K562 (cell line): ENCODE measurements around the gene MRPS15.

Experiments
- DPF2 ChIP-seq: fragments of 450-650 bp; IDR thresholded peaks from 2 replicates; pipeline ENCODE4 v1.6.1; 2016
- EP300 ChIP-seq: IDR thresholded peaks from 2 replicates; pipeline ENCODE4 v1.6.1; 2012; ENCODE audit warnings: low read length, improper control_type of control experiment
- EZH2 ChIP-seq: IDR thresholded peaks from 2 replicates; pipeline ENCODE4 v1.6.1; 2012; ENCODE audit warnings: low read depth, mild to moderate bottlenecking, inconsistent platforms, low read length, borderline replicate concordance
- FOXM1 ChIP-seq, 2 experiments: fragments of 450-650 bp in 1 of 2; sonication (generic) in 1 of 2; formaldehyde crosslinking in 1 of 2; IDR thresholded peaks; 2 replicates each; pipeline versions ENCODE4 v1.6.1 to v1.9.0; 2017 to 2022; ENCODE audit warnings: low read depth in 2 of 2, mild to moderate bottlenecking in 2 of 2, missing genetic modification reagents in 1 of 2, moderate library complexity in 1 of 2
- POLR2B ChIP-seq: fragments of 450-650 bp; IDR thresholded peaks from 2 replicates; pipeline ENCODE4 v1.6.1; 2018; ENCODE audit warnings: low read depth; ENCODE audit not compliant: partially characterized antibody
- TF ChIP-seq, protein P1 (sequence below): sonication (generic); formaldehyde crosslinking; IDR thresholded peaks from 2 replicates; pipeline ENCODE4 v1.5.0; 2020; ENCODE audit warnings: missing genetic modification reagents
- TF ChIP-seq, protein P2 (sequence below), 3 experiments: IDR thresholded peaks in 2 of 3; conservative IDR thresholded peaks in 1 of 3; 2 replicates each; pipeline ENCODE4 v1.5.1; 2011 to 2012; ENCODE audit warnings: low read length in 3 of 3, mild to moderate bottlenecking in 3 of 3, control low read depth in 2 of 3, improper control_type of control experiment in 1 of 3, inconsistent platforms in 1 of 3, low read depth in 1 of 3, mixed read lengths in 1 of 3, moderate library complexity in 1 of 3; ENCODE audit not compliant: insufficient read depth in 2 of 3

DNA sequence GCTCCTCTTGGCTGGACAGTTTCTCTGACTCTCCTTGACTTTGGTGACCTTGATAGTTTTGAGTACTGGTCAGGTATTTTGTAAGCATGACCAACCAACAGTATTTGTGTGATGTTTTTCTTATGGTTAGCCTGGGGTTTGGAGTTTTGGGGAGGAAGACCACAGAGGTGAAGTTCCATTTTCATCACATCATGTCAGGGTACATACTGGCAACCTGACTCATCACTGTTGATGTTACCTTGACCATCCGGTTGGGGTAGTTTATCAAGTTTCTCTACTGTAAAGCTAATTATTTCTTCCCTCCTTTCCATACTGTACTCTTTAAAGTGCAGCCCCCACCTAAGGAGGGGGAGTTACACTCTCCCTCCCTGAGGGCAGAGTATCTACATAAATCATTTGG is 27.4 kb downstream of the MRPS15 start:
- TF ChIP-seq EP300 = no peak
- TF ChIP-seq FOXM1 (IDR thresholded peaks at IDR 0.05; ENCODE audit: low read depth) = no peak
- no peak for TF ChIP-seq FOXM1 (CRISPR knock-in tag; IDR thresholded peaks at IDR 0.05; ENCODE audit: low read depth)
- TF ChIP-seq, protein P1, sequence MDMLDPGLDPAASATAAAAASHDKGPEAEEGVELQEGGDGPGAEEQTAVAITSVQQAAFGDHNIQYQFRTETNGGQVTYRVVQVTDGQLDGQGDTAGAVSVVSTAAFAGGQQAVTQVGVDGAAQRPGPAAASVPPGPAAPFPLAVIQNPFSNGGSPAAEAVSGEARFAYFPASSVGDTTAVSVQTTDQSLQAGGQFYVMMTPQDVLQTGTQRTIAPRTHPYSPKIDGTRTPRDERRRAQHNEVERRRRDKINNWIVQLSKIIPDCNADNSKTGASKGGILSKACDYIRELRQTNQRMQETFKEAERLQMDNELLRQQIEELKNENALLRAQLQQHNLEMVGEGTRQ = no peak
- TF ChIP-seq, protein P2, sequence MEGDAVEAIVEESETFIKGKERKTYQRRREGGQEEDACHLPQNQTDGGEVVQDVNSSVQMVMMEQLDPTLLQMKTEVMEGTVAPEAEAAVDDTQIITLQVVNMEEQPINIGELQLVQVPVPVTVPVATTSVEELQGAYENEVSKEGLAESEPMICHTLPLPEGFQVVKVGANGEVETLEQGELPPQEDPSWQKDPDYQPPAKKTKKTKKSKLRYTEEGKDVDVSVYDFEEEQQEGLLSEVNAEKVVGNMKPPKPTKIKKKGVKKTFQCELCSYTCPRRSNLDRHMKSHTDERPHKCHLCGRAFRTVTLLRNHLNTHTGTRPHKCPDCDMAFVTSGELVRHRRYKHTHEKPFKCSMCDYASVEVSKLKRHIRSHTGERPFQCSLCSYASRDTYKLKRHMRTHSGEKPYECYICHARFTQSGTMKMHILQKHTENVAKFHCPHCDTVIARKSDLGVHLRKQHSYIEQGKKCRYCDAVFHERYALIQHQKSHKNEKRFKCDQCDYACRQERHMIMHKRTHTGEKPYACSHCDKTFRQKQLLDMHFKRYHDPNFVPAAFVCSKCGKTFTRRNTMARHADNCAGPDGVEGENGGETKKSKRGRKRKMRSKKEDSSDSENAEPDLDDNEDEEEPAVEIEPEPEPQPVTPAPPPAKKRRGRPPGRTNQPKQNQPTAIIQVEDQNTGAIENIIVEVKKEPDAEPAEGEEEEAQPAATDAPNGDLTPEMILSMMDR (IDR thresholded peaks at IDR 0.05 in 2 of 3, conservative IDR thresholded peaks at IDR 0.05 in 1 of 3; ENCODE audit: insufficient read depth in 2 of 3, low read depth in 1 of 3, low read length in 3 of 3) = no peak
- TF ChIP-seq POLR2B = no peak
- TF ChIP-seq DPF2 = no peak
- no peak for TF ChIP-seq EZH2
